WTC11 (cell line): Measurements from ENCODE around the gene WDR53. TPM values are rescaled to one million over a fixed set of nuclear protein-coding genes. Genes with fewer than 3 reads are reported as not detected.

Experiments
- ATAC-seq: fragments of 200-7000 bp; cut with Tn5 transposase; 2 replicates; pipeline ENCODE4 v1.10.0; 2021; ENCODE audit warnings: mild to moderate bottlenecking, moderate library complexity
- CTCF ChIA-PET: fragments of 300-600 bp; sonication (Branson Sonifier 250); formaldehyde crosslinking; loops from one replicate; lab custom pipeline; 2021; ENCODE audit warnings: antibody characterized with exemption; lab: Charles Lee
- POLR2A ChIA-PET: fragments of 350-600 bp; sonication (Branson Sonifier 250); formaldehyde crosslinking; loops from one replicate; lab custom pipeline; 2021; ENCODE audit warnings: antibody characterized with exemption; lab: Charles Lee
- DNase-seq: peaks from one replicate; pipeline ENCODE4 v3.0.0; 2021; ENCODE audit warnings: low spot score
- H3K27ac Mint-ChIP-seq: 2 replicates; pipeline ENCODE4 v1.8.0; 2021; ENCODE audit warnings: mixed read lengths
- H3K27me3 Mint-ChIP-seq: 2 replicates; pipeline ENCODE4 v1.8.0; 2021; ENCODE audit warnings: low read depth, mild to moderate bottlenecking, moderate library complexity, mixed read lengths
- H3K36me3 Mint-ChIP-seq: 2 replicates; pipeline ENCODE4 v1.8.0; 2021; ENCODE audit warnings: mixed read lengths
- H3K4me1 Mint-ChIP-seq: 2 replicates; pipeline ENCODE4 v1.8.0; 2022; ENCODE audit warnings: mixed read lengths
- H3K4me3 Mint-ChIP-seq: 2 replicates; pipeline ENCODE4 v1.8.0; 2021; ENCODE audit warnings: mild to moderate bottlenecking, moderate library complexity, mixed read lengths
- H3K9me3 Mint-ChIP-seq: 2 replicates; pipeline ENCODE4 v1.8.0; 2021; ENCODE audit warnings: mixed read lengths
- ATF1 ChIP-seq: sonication (generic); formaldehyde crosslinking; IDR thresholded peaks from 2 replicates; pipeline ENCODE4 v1.8.1; 2023; ENCODE audit warnings: mild to moderate bottlenecking, moderate library complexity, missing genetic modification reagents
- CDX4 ChIP-seq: fragments of 250-450 bp; sonication (Bioruptor Pico); IDR thresholded peaks from 2 replicates; pipeline ENCODE4 v1.9.0; 2021; ENCODE audit warnings: moderate library complexity, mild to moderate bottlenecking, inconsistent platforms, borderline replicate concordance
- CREM ChIP-seq: sonication (generic); formaldehyde crosslinking; IDR thresholded peaks from 2 replicates; pipeline ENCODE4 v1.8.1; 2022; ENCODE audit warnings: mild to moderate bottlenecking, missing genetic modification reagents, moderate library complexity
- E2F1 ChIP-seq: sonication (generic); formaldehyde crosslinking; IDR thresholded peaks from 2 replicates; pipeline ENCODE4 v1.8.0; 2022; ENCODE audit warnings: mild to moderate bottlenecking, missing genetic modification reagents
- FOXK1 ChIP-seq: sonication (generic); formaldehyde crosslinking; IDR thresholded peaks from 2 replicates; pipeline ENCODE4 v1.8.0; 2022; ENCODE audit warnings: mild to moderate bottlenecking, moderate library complexity, missing genetic modification reagents
- JAZF1 ChIP-seq: fragments of 250-450 bp; sonication (Bioruptor Pico); IDR thresholded peaks from 2 replicates; pipeline ENCODE4 v1.9.0; 2021; ENCODE audit warnings: moderate library complexity, mild to moderate bottlenecking, inconsistent platforms
- MLX ChIP-seq: sonication (generic); formaldehyde crosslinking; IDR thresholded peaks from 2 replicates; pipeline ENCODE4 v1.8.1; 2023; ENCODE audit warnings: mild to moderate bottlenecking, missing genetic modification reagents, moderate library complexity
- NFYB ChIP-seq: sonication (generic); formaldehyde crosslinking; conservative IDR thresholded peaks from 2 replicates; pipeline ENCODE4 v1.8.0; 2022; ENCODE audit warnings: low read depth, missing genetic modification reagents
- NR1H2 ChIP-seq: sonication (generic); formaldehyde crosslinking; IDR thresholded peaks from 2 replicates; pipeline ENCODE4 v1.9.0; 2021; ENCODE audit warnings: mild to moderate bottlenecking, moderate library complexity, missing genetic modification reagents
- OVOL2 ChIP-seq: fragments of 250-450 bp; sonication (Bioruptor Pico); IDR thresholded peaks from 2 replicates; pipeline ENCODE4 v1.9.0; 2021; ENCODE audit warnings: mild to moderate bottlenecking, borderline replicate concordance
- RELA ChIP-seq: sonication (generic); formaldehyde crosslinking; IDR thresholded peaks from 2 replicates; pipeline ENCODE4 v1.8.1; 2022; ENCODE audit warnings: missing genetic modification reagents, mild to moderate bottlenecking, borderline replicate concordance
- TCF7 ChIP-seq: sonication (generic); formaldehyde crosslinking; IDR thresholded peaks from 2 replicates; pipeline ENCODE4 v1.8.0; 2022; ENCODE audit warnings: mild to moderate bottlenecking, low read depth, missing genetic modification reagents, moderate library complexity
- TEAD1 ChIP-seq: sonication (generic); formaldehyde crosslinking; IDR thresholded peaks from 2 replicates; pipeline ENCODE4 v1.8.0; 2022; ENCODE audit warnings: mild to moderate bottlenecking, missing genetic modification reagents
- TEAD4 ChIP-seq: sonication (generic); formaldehyde crosslinking; IDR thresholded peaks from 2 replicates; pipeline ENCODE4 v1.8.0; 2022; ENCODE audit warnings: mild to moderate bottlenecking, missing genetic modification reagents
- TP53 ChIP-seq: sonication (generic); formaldehyde crosslinking; IDR thresholded peaks from 2 replicates; pipeline ENCODE4 v1.8.1; 2023; ENCODE audit warnings: mild to moderate bottlenecking, missing genetic modification reagents
- ZNF281 ChIP-seq: sonication (generic); formaldehyde crosslinking; IDR thresholded peaks from 2 replicates; pipeline ENCODE4 v1.8.0; 2023; ENCODE audit warnings: mild to moderate bottlenecking, missing genetic modification reagents
- ZNF396 ChIP-seq: fragments of 250-450 bp; sonication (Bioruptor Pico); IDR thresholded peaks from 2 replicates; pipeline ENCODE4 v1.8.0; 2021; ENCODE audit warnings: mild to moderate bottlenecking, moderate library complexity, borderline replicate concordance
- ZNF512 ChIP-seq: sonication (generic); formaldehyde crosslinking; IDR thresholded peaks from 2 replicates; pipeline ENCODE4 v1.8.1; 2022; ENCODE audit warnings: missing genetic modification reagents, borderline replicate concordance
- total RNA-seq: library from RNA; stranded (reverse); gene quantifications from 3 replicates; pipeline ENCODE4 v1.2.3, GENCODE V29; 2021
- TF ChIP-seq, protein P1 (sequence below): sonication (generic); formaldehyde crosslinking; IDR thresholded peaks from 2 replicates; pipeline ENCODE4 v1.8.1; 2022; ENCODE audit warnings: mild to moderate bottlenecking, missing genetic modification reagents, moderate library complexity, borderline replicate concordance
- TF ChIP-seq, protein P2 (sequence below): fragments of 250-450 bp; sonication (Bioruptor Pico); IDR thresholded peaks from 2 replicates; pipeline ENCODE4 v1.9.0; 2021; ENCODE audit warnings: mild to moderate bottlenecking

Gene WDR53
- total RNA-seq, 1 experiment from 2014 or later, result 21.4 TPM

DNA sequence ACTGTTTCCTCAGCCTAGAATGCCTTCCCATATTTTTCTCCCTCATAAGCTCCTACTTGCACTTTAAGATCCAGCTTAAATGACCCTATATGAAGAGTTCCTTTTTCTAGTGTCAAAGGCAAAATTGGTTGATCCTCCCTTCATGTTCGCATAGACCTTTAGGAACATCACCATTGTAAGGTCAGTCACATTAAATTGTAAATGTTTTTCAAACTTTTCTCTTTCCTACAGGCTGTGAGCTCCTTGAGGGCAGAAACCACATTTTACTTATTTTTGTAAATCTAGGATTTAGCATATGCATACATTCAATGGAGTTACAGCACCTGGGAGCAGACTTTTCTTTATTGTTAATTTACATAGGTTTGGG, 54.0 kb downstream of the WDR53 start:
- ChIA-PET CTCF (interaction anchor here (3.1 kb wide), 1 partner anchor 9 kb away, joined by 12 read pairs; no protein-coding TSS in a partner anchor), POLR2A (interaction anchor here (0.6 kb wide), 1 partner anchor 356 kb away, joined by 4 read pairs; no protein-coding TSS in a partner anchor)
- Mint-ChIP-seq H3K27me3 (peaks cover 10% of the 10 kb centered on the region), H3K4me3 (no peak overlapping the region), H3K9me3 (peaks cover 35% of the 10 kb centered on the region), H3K36me3 (peaks cover 25% of the 10 kb centered on the region), H3K4me1 (peaks cover 8% of the 10 kb centered on the region), H3K27ac (no peak overlapping the region)
- ATAC-seq (no peak), DNase-seq (no peak)
- no peak for TF ChIP-seq NFYB (CRISPR knock-in tag)
- no peak for TF ChIP-seq FOXK1 (CRISPR knock-in tag)
- no peak for TF ChIP-seq ZNF281 (CRISPR knock-in tag)
- no peak for TF ChIP-seq CDX4 (CRISPR knock-in tag)
- no peak for TF ChIP-seq MLX (CRISPR knock-in tag)
- TF ChIP-seq JAZF1 (CRISPR knock-in tag), result no peak
- TF ChIP-seq ZNF512 (CRISPR knock-in tag), result no peak
- no peak for TF ChIP-seq TCF7
- no peak for TF ChIP-seq ZNF396 (CRISPR knock-in tag)
- TF ChIP-seq OVOL2 (CRISPR knock-in tag), result no peak
- no peak for TF ChIP-seq TEAD4
- no peak for TF ChIP-seq CREM (CRISPR knock-in tag)
- no peak for TF ChIP-seq RELA
- TF ChIP-seq TEAD1 (CRISPR knock-in tag), result no peak
- no peak for TF ChIP-seq ATF1
- no peak for TF ChIP-seq NR1H2
- TF ChIP-seq, protein P1, sequence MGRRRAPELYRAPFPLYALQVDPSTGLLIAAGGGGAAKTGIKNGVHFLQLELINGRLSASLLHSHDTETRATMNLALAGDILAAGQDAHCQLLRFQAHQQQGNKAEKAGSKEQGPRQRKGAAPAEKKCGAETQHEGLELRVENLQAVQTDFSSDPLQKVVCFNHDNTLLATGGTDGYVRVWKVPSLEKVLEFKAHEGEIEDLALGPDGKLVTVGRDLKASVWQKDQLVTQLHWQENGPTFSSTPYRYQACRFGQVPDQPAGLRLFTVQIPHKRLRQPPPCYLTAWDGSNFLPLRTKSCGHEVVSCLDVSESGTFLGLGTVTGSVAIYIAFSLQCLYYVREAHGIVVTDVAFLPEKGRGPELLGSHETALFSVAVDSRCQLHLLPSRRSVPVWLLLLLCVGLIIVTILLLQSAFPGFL, result no peak
- TF ChIP-seq E2F1 (CRISPR knock-in tag), result no peak
- no peak for TF ChIP-seq TP53
- TF ChIP-seq, protein P2, sequence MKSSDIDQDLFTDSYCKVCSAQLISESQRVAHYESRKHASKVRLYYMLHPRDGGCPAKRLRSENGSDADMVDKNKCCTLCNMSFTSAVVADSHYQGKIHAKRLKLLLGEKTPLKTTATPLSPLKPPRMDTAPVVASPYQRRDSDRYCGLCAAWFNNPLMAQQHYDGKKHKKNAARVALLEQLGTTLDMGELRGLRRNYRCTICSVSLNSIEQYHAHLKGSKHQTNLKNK (CRISPR knock-in tag), result no peak
